Left lung (tissue), 10 donors: Measurements from ENCODE around the gene INPP5A. TPM values are rescaled to one million over a fixed set of nuclear protein-coding genes. Genes with fewer than 3 reads are reported as not detected.

Experiments
- ATAC-seq: fragments of 200-7000 bp; cut with Tn5 transposase; one replicate; pipeline ENCODE4 v1.9.1; 2020; ENCODE audit warnings: moderate library complexity
- DNase-seq, 4 donors: peaks; one replicate each; pipeline ENCODE4 v3.0.0-alpha.2; 2013 to 2020
- H3K27ac ChIP-seq, 2 donors: fragments of 200-600 bp; sonication (generic) in 1 of 2; one replicate each; pipeline versions ENCODE4 v1.5.0 to v1.8.0; 2020 to 2021
- H3K27me3 ChIP-seq, 2 donors: fragments of 200-600 bp; sonication (generic) in 1 of 2; one replicate each; pipeline versions ENCODE4 v1.5.0 to v1.8.0; 2020 to 2021
- H3K36me3 ChIP-seq, 2 donors: fragments of 200-600 bp; sonication (generic) in 1 of 2; one replicate each; pipeline versions ENCODE4 v1.5.0 to v1.8.0; 2020 to 2021
- H3K4me1 ChIP-seq, 2 donors: fragments of 200-600 bp; one replicate each; pipeline ENCODE4 v1.8.0; 2021
- H3K4me3 ChIP-seq, 2 donors: fragments of 200-600 bp; sonication (generic) in 1 of 2; one replicate each; pipeline versions ENCODE4 v1.5.0 to v1.8.0; 2020 to 2021; ENCODE audit warnings: mild to moderate bottlenecking in 1 of 2
- H3K9me3 ChIP-seq, 2 donors: fragments of 200-600 bp; sonication (generic) in 1 of 2; one replicate each; pipeline versions ENCODE4 v1.5.0 to v1.8.0; 2020 to 2021
- CTCF ChIP-seq, 2 donors: fragments of 200-600 bp; sonication (generic) in 1 of 2; IDR thresholded peaks; one replicate each; pipeline versions ENCODE4 v1.5.0 to v1.8.0; 2021; ENCODE audit warnings: antibody characterized with exemption in 2 of 2
- intact Hi-C, 2 donors: fragments of 100-400 bp; cut with DNase I; formaldehyde crosslinking; loops; one replicate each; pipeline versions ENCODE4 v1.11.2 to v1.14.2; 2022
- polyA plus RNA-seq, 6 donors: library from polyadenylated mRNA; unstranded; fragments of 120-200 nt; gene quantifications; one replicate each; pipeline ENCODE4 v1.2.1, GENCODE V29; 2013; ENCODE audit not compliant: insufficient read length in 6 of 6
- total RNA-seq, 2 donors: library from RNA; stranded (reverse); fragmentation: NEBNext Ultra II Directional; extraction: Animal tissue kit (Norgen Biotek cat#: 25700); gene quantifications; one replicate each; pipeline ENCODE4 v1.2.1, GENCODE V29; 2021
- donor health status: DM: no; HTN: yes; CAD: no.
- donor health status: DM: no; HTN: no; CAD: no.

Gene INPP5A
- total and polyA plus RNA-seq, 8 donors, result 32.0 to 44.0 (median 36.8) TPM

DNA sequence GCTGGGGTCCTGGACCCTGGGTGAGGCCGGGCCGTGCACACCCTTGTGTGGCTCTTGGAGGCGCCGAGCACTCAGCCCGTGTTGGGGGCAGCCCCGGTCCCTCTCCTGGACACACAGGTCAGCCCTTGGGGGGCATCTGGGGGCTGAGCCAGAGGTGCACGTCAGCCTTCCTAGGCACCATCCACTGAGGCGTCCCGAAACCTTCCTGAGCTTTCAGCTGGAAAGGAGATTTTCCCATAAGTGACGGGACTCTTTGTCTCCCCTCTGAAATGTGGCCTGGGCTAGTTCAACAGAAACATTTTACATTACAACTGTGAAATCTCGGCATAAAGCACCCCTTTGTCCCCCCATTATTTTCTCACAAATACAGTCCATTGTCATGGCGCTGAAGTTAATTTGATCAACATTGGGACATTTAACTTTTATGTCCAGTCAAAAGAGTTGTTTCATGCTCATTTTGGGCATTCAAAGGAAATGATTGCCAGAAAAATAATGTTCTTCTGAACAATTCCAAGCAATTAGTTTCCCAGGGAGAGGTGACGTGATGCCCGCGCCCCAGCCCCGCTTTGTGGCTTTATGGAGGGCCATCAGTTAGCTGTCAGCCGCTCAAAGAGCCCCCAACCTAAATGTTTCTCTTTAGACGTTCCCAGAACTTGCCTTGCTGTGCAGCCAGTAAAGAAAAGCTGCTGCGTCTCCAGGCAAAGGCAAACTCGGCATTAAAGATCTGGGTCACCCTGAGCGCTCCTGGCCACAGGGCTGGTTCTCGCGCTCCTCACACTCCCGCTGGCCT is 177.6 kb downstream of the INPP5A start:
- Histone ChIP-seq H3K9me3 (no peaks in the 10 kb centered on the region), H3K4me3 (no peak overlapping the region), H3K4me1 (no peaks in the 10 kb centered on the region), H3K27ac (no peak overlapping the region), H3K27me3 (no peaks in the 10 kb centered on the region), H3K36me3 (peaks cover 0 to 56% of the 10 kb centered on the region in 2 donors)
- no peak for TF ChIP-seq CTCF (IDR thresholded peaks at IDR 0.05)
- ATAC-seq (no peak), DNase-seq (peak in 1 of 4 donors; percentile 79)
- intact Hi-C loops, result no loop called here

GRCh38 chr10:132715776-132716680 is 178.4 kb downstream of the INPP5A start:
- H3K36me3 ChIP-seq, result peaks cover 0 to 50% of the 10 kb centered on the region in 2 donors
- intact Hi-C loops, result no loop called here
- no peaks in the 10 kb centered on the region for H3K9me3 ChIP-seq
- H3K4me3 ChIP-seq, result no peak overlapping the region
- no peak for TF ChIP-seq CTCF (IDR thresholded peaks at IDR 0.05)
- no peak overlapping the region for H3K27ac ChIP-seq
- DNase-seq (peak in 1 of 4 donors; percentile 74), ATAC-seq (no peak)
- no peaks in the 10 kb centered on the region for H3K27me3 ChIP-seq
- H3K4me1 ChIP-seq, result no peaks in the 10 kb centered on the region

DNA sequence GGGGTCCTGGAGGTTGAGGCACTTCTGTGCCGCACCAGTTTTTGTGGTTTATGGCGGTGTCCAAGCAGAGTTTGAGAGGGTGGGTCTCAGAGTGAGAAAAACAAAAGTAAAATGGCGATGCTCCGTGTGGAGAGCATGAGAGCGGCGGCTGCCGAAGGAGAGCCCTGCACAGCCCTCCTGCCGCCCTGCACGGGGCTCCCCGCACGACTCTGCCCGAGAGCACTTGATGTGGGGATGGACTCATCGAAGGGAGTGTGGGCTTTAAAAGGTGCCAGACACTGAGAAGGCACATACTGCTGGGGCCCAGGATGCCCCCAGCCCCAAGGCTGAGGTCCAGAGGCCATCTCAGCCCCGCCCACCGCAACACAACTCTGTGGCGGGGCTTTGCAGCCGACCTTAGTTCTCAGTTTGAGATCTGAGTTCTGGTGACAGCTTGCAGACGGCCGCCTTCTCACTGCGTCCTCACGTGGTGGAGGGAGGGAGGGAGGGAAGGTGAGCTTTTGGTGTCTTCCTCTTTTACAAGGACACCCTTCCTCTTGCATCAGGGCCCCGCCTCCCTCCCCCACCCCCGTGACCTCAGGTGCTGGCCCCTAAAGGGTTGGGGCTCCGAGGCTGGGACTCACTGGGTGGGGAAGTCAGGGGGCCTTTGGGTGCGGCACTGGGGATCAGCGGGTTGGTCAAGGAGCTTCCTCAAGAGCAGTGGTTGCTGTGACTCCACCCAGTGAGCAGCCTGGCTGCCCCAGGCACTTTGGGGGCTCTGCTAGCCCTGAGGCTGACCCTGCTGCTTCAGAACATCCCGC is 179.3 kb downstream of the INPP5A start:
- peaks cover 0 to 42% of the 10 kb centered on the region in 2 donors for H3K36me3 ChIP-seq
- H3K9me3 ChIP-seq, result no peaks in the 10 kb centered on the region
- no peak overlapping the region for H3K4me3 ChIP-seq
- ATAC-seq (no peak), DNase-seq (peak in 1 of 4 donors; percentile 53)
- H3K27me3 ChIP-seq, result no peaks in the 10 kb centered on the region
- no peak for TF ChIP-seq CTCF (IDR thresholded peaks at IDR 0.05)
- no peaks in the 10 kb centered on the region for H3K4me1 ChIP-seq
- no peak overlapping the region for H3K27ac ChIP-seq
- intact Hi-C loops, result no loop called here

- H3K4me3 ChIP-seq, result no peak overlapping the region
- H3K9me3 ChIP-seq, result no peaks in the 10 kb centered on the region
- intact Hi-C loops, result no loop called here
- ATAC-seq (no peak), DNase-seq (no peak)
- H3K36me3 ChIP-seq, result peaks cover 0 to 26% of the 10 kb centered on the region in 2 donors
- H3K27me3 ChIP-seq, result no peaks in the 10 kb centered on the region
- H3K27ac ChIP-seq, result no peak overlapping the region
- H3K4me1 ChIP-seq, result no peaks in the 10 kb centered on the region
- no peak for TF ChIP-seq CTCF (IDR thresholded peaks at IDR 0.05)
These were observed 184.1 kb downstream of the INPP5A start for GRCh38 chr10:132721725-132722124.
